Right renal pelvis (tissue), 4 donors: ENCODE results near the gene DPEP2. TPM values are rescaled to one million over a fixed set of nuclear protein-coding genes. Genes with fewer than 3 reads are reported as not detected.
"Not testable (repeated sequence)": the region's sequence is repeated elsewhere in the genome, so short reads cannot be mapped to it uniquely, and the experiment has no call there.

ENCODE experiments used
- DNase-seq, 4 donors: peaks; one replicate each; pipeline ENCODE4 v3.0.0-alpha.2; 2013; ENCODE audit warnings: low read depth in 4 of 4, low spot score in 3 of 4, missing footprints in 1 of 4
- polyA plus RNA-seq, 4 donors: library from polyadenylated mRNA; unstranded; fragments of 120-200 nt; gene quantifications; one replicate each; pipeline ENCODE4 v1.2.1, GENCODE V29; 2013; ENCODE audit not compliant: insufficient read length in 4 of 4

Gene DPEP2
- polyA plus RNA-seq, result under 1 TPM; 0.44 to 0.78 (median 0.70) TPM

GRCh38 chr16:67998779-67999688 lies at the start of gene DPEP2:
TSS of gene DPEP2 (minus strand) at chr16:67999484. CDS start at chr16:67993212, 6,272 bp downstream.
- DNase-seq, result not testable (repeated sequence)

GRCh38 chr16:68047987-68048386 lies 48.7 kb upstream of the DPEP2 start:
- DNase-seq, result no peak

GRCh38 chr16:68046106-68046505 lies 46.8 kb upstream of the DPEP2 start:
- no peak for DNase-seq

GRCh38 chr16:68041783-68042182 lies 42.5 kb upstream of the DPEP2 start:
- DNase-seq, result no peak

GRCh38 chr16:68040506-68041288 lies 41.4 kb upstream of the DPEP2 start:
- peak in 2 of 4 donors; percentile 40 to 55 for DNase-seq

- no peak for DNase-seq
These were observed 38.7 kb upstream of the DPEP2 start for GRCh38 chr16:68037841-68038597.

- DNase-seq, result no peak
These were observed 35.9 kb upstream of the DPEP2 start for GRCh38 chr16:68035227-68035626.

- DNase-seq, result no peak
These were observed 33.8 kb upstream of the DPEP2 start for GRCh38 chr16:68033101-68033500.

GRCh38 chr16:68031951-68032350 lies 32.7 kb upstream of the DPEP2 start:
- no peak for DNase-seq

GRCh38 chr16:68030108-68030507 lies 30.8 kb upstream of the DPEP2 start:
- DNase-seq, result not testable (repeated sequence)

GRCh38 chr16:68028996-68029395 lies 29.7 kb upstream of the DPEP2 start:
- no peak for DNase-seq

- DNase-seq, result peak; percentile 81 to 95 (median 86)
These were observed 23.6 kb upstream of the DPEP2 start, which contains the start of the genes DDX28 and DUS2 for GRCh38 chr16:68022728-68023537. TSS of gene DDX28 (minus strand) at chr16:68023232. CDS start at chr16:68023202, 30 bp downstream. TSS of gene DUS2 (plus strand) at chr16:68023284. CDS start at chr16:68038024, 14,740 bp downstream.

- DNase-seq, result no peak
These were observed 23.0 kb upstream of the DPEP2 start for GRCh38 chr16:68022278-68022727.

GRCh38 chr16:68021490-68021889 lies 22.2 kb upstream of the DPEP2 start:
- DNase-seq, result no peak

- no peak for DNase-seq
These were observed 19.9 kb upstream of the DPEP2 start for GRCh38 chr16:68019167-68019680.

GRCh38 chr16:68015681-68016080 lies 16.4 kb upstream of the DPEP2 start, which contains the start of gene DPEP2NB:
TSS of gene DPEP2NB (minus strand) at chr16:68015911. CDS start at chr16:68015770, 141 bp downstream.
- DNase-seq, result no peak

GRCh38 chr16:68013440-68013839 lies 14.2 kb upstream of the DPEP2 start:
- no peak for DNase-seq

- not testable (repeated sequence) for DNase-seq
These were observed 10.6 kb upstream of the DPEP2 start for GRCh38 chr16:68009872-68010271.

GRCh38 chr16:68009157-68009735 lies 10.0 kb upstream of the DPEP2 start:
- DNase-seq, result no peak
